ENCODE data around the gene LRRC38. TPM values are rescaled to one million over a fixed set of nuclear protein-coding genes. Genes with fewer than 3 reads are reported as not detected.

The LRRC38 gene
- total RNA-seq, 1 experiment from 2014 or later = not detected

GRCh38 chr1:13478692-13479091 is 35.1 kb downstream of the LRRC38 start (continued):
- no peak for TF ChIP-seq MAX (IDR thresholded peaks at IDR 0.05)
- TF ChIP-seq SIN3A (IDR thresholded peaks at IDR 0.05; ENCODE audit: low read depth) = no peak

GRCh38 chr1:13469343-13469742 is 44.5 kb downstream of the LRRC38 start:
- intact Hi-C loops (cut with micrococcal nuclease) = loop anchor here (1.0 kb wide), 1 partner anchor 75 kb away; no protein-coding TSS in a partner anchor
- Histone ChIP-seq H3K36me3 (ENCODE audit: control insufficient read depth in 1 of 2, insufficient read depth in 2 of 2, low read length in 2 of 2) (no peaks in the 10 kb centered on the region), H3K27me3 (ENCODE audit: insufficient read depth, low read length) (0 out of 2 replicates have a peak, but pooled peaks cover 3% of the 10 kb centered on the region), H4K20me1 (ENCODE audit: insufficient read depth) (no peaks in the 10 kb centered on the region), H3K79me2 (ENCODE audit: insufficient read depth, low read length) (no peaks in the 10 kb centered on the region), H3K9me3 (ENCODE audit: control insufficient read depth in 1 of 2, insufficient read depth in 1 of 2, low read depth in 1 of 2, low read length in 2 of 2) (no peaks in the 10 kb centered on the region), H3K27ac (ENCODE audit: low read depth, low read length) (no peak overlapping the region), H3K4me1 (ENCODE audit: control insufficient read depth in 1 of 2, insufficient read depth in 2 of 2, low read length in 2 of 2) (no peaks in the 10 kb centered on the region), H3K9ac (ENCODE audit: low read length) (no peak overlapping the region), H3K4me3 (replicated peaks in 1 of 2; ENCODE audit: low read depth in 1 of 2, low read length in 2 of 2) (no peak overlapping the region), H3K4me2 (ENCODE audit: low read length) (no peak overlapping the region), H3K9me2 (ENCODE audit: insufficient read depth) (no peaks in the 10 kb centered on the region), H2AFZ (ENCODE audit: low read depth, low read length, poor library complexity, severe bottlenecking) (no peak overlapping the region)
- DNase-seq (ENCODE audit: low read depth, low spot score) (no peak), ATAC-seq (peak; percentile 92)
- ChIA-PET CTCF (no interaction called here), POLR2A (no interaction called here), RAD21 (ENCODE audit: low non-redundant PET in 1 of 2, low total read pairs in 2 of 2, uncharacterized antibody in 2 of 2, unreplicated experiment in 2 of 2) (no interaction called here)
- no TSS peak for BruUV-seq (replicated peaks)
- no peak for TF ChIP-seq ZFX (IDR thresholded peaks at IDR 0.05)
- no peak for TF ChIP-seq JUND (IDR thresholded peaks at IDR 0.05)
- no peak for TF ChIP-seq ATF3 (IDR thresholded peaks at IDR 0.05)
- TF ChIP-seq CTCF (IDR thresholded peaks at IDR 0.05 in 2 of 3, conservative IDR thresholded peaks at IDR 0.05 in 1 of 3; ENCODE audit: borderline replicate concordance in 1 of 3, insufficient read depth in 1 of 3, low read depth in 2 of 3, low read length in 2 of 3) = peak; percentile 23 to 44 (median 33); a peak in 3 of 6 replicates
- no peak for TF ChIP-seq TCF7L2 (IDR thresholded peaks at IDR 0.05; ENCODE audit: borderline replicate concordance, extremely low read depth, insufficient read depth, insufficient read length)
- TF ChIP-seq POLR2A (IDR thresholded peaks at IDR 0.05; ENCODE audit: borderline replicate concordance, extremely low read depth, insufficient read depth, insufficient read length) = no peak
- no peak for TF ChIP-seq SP1 (IDR thresholded peaks at IDR 0.05; ENCODE audit: low read depth)
- no peak for TF ChIP-seq CBX3 (IDR thresholded peaks at IDR 0.05; ENCODE audit: low read depth)
- TF ChIP-seq POLR2AphosphoS5 (IDR thresholded peaks at IDR 0.05; ENCODE audit: low read depth, low read length) = no peak
- no peak for TF ChIP-seq FOSL1 (IDR thresholded peaks at IDR 0.05; ENCODE audit: low read depth)
- no peak for TF ChIP-seq ZBTB33 (IDR thresholded peaks at IDR 0.05; ENCODE audit: extremely low read depth, insufficient replicate concordance, low read length)
- no peak for TF ChIP-seq ZNF274 (IDR thresholded peaks at IDR 0.05; ENCODE audit: low read depth, low read length)
- peak; percentile 52; the same call in 1 of the 2 replicates for TF ChIP-seq RAD21 (IDR thresholded peaks at IDR 0.05; ENCODE audit: low read depth)
- no peak for TF ChIP-seq EZH2 (IDR thresholded peaks at IDR 0.05)
- no peak for TF ChIP-seq CEBPB (IDR thresholded peaks at IDR 0.05; ENCODE audit: low read depth)
- TF ChIP-seq REST (IDR thresholded peaks at IDR 0.05; ENCODE audit: low read depth) = no peak
